ENCODE measurements around the gene DOCK8. TPM values are rescaled to one million over a fixed set of nuclear protein-coding genes. Genes with fewer than 3 reads are reported as not detected.

DOCK8 gene
- total and polyA plus RNA-seq, 2 of the 13 experiments (the other 11 are each of a cell fraction or from before 2014, with no cell fraction given) = 0.28 to 0.38 TPM

DNA sequence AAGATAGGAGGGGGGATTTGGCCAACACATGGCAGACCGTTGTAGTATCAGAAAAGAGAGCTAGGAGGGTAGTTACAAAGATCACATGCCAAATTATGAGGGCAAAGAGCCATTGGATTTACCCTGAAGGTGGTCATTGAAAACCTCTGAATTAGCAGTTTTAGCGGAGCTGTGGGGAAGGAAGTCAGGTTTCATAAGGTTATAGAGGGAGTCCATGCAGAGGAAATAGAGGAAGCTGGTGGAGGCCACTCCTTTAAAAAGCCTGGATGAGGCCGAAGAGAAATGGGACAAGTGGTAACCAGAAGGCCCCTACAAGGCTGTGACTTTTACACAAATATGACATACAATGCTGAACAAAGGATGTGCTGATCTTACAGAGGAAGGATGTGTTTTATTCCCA lies 13.2 kb downstream of the DOCK8 start:
- 42% methylated on average over 3 of the region's 3 CpGs for WGBS (ENCODE audit: low lambda C conversion rate)
- H4K20me1 ChIP-seq (ENCODE audit: insufficient read depth, low read length) = no peaks in the 10 kb centered on the region
- intact Hi-C loops (cut with micrococcal nuclease; ENCODE audit: unreplicated experiment) = no loop called here
- POLR2A ChIA-PET = no interaction called here
- TF ChIP-seq ZNF30 (CRISPR knock-in tag; IDR thresholded peaks at IDR 0.05) = no peak
- TF ChIP-seq CBX2 (IDR thresholded peaks at IDR 0.05; ENCODE audit: low read depth, low read length) = no peak
- no peak for TF ChIP-seq CBX2 (CRISPR knock-in tag; IDR thresholded peaks at IDR 0.05; ENCODE audit: low read depth)
- no peak for TF ChIP-seq ARNTL (CRISPR knock-in tag; IDR thresholded peaks at IDR 0.05)
- no peak for TF ChIP-seq GTF3A (CRISPR knock-in tag; conservative IDR thresholded peaks at IDR 0.05)
- TF ChIP-seq, protein P1, sequence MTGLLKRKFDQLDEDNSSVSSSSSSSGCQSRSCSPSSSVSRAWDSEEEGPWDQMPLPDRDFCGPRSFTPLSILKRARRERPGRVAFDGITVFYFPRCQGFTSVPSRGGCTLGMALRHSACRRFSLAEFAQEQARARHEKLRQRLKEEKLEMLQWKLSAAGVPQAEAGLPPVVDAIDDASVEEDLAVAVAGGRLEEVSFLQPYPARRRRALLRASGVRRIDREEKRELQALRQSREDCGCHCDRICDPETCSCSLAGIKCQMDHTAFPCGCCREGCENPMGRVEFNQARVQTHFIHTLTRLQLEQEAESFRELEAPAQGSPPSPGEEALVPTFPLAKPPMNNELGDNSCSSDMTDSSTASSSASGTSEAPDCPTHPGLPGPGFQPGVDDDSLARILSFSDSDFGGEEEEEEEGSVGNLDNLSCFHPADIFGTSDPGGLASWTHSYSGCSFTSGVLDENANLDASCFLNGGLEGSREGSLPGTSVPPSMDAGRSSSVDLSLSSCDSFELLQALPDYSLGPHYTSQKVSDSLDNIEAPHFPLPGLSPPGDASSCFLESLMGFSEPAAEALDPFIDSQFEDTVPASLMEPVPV (CRISPR knock-in tag; IDR thresholded peaks at IDR 0.05) = no peak
- no peak for TF ChIP-seq CEBPB (IDR thresholded peaks at IDR 0.05; ENCODE audit: borderline replicate concordance, low read depth, low read length)
- TF ChIP-seq RFX1 (IDR thresholded peaks at IDR 0.05) = no peak
- no peak for TF ChIP-seq HOXA5 (CRISPR knock-in tag; IDR thresholded peaks at IDR 0.05)
- no peak for TF ChIP-seq ZFP62 (CRISPR knock-in tag; IDR thresholded peaks at IDR 0.05)
- TF ChIP-seq ZBED4 (CRISPR knock-in tag; IDR thresholded peaks at IDR 0.05; ENCODE audit: borderline replicate concordance) = no peak
- DNase-seq (ENCODE audit: low spot score) (no peak), ATAC-seq (no peak), FAIRE-seq (no peak)
- no peak overlapping the region for H3K4me3 ChIP-seq (replicated peaks in 1 of 3; ENCODE audit: insufficient read depth in 1 of 3, low read depth in 2 of 3, low read length in 3 of 3)
- no peak overlapping the region for H2AFZ ChIP-seq (ENCODE audit: low read length)
- H3K4me1 ChIP-seq (ENCODE audit: insufficient read depth, low read length) = peaks cover 13% of the 10 kb centered on the region
- 0 out of 5 replicates have a peak, but pooled peaks cover 0 to 3% of the 10 kb centered on the region in 2 experiments for H3K27me3 ChIP-seq (ENCODE audit: control insufficient read depth in 1 of 2, insufficient read depth in 2 of 2, low read length in 2 of 2)
- BruUV-seq (replicated peaks) = no TSS peak
- no peak overlapping the region for H3K4me2 ChIP-seq (ENCODE audit: low read depth, low read length)
- no peaks in the 10 kb centered on the region for H3K9me3 ChIP-seq (ENCODE audit: low read length)
- no peaks in the 10 kb centered on the region for H3K79me2 ChIP-seq (ENCODE audit: insufficient read depth, low read length)
- no peak overlapping the region for H3K9ac ChIP-seq (ENCODE audit: insufficient read depth, low read depth, low read length)
- CTCF ChIA-PET (ENCODE audit: low intra/inter-chr PET ratio, low total read pairs) = no interaction called here
- no peak overlapping the region for H3K27ac ChIP-seq (ENCODE audit: extremely low read length, insufficient read depth, low read length)
- in situ Hi-C loops (cut with HindIII; ENCODE audit: extremely low pct_ligation_motif_present, low pct_unique_long_range_greater_than_20kb) = no loop called here
- no peaks in the 10 kb centered on the region for H3K36me3 ChIP-seq (replicated peaks in 1 of 2; ENCODE audit: control insufficient read depth in 1 of 2, insufficient read depth in 2 of 2, low read length in 2 of 2)
